Fibroblast of lung (primary cell): Measurements from ENCODE around the gene NTNG1. TPM values are rescaled to one million over a fixed set of nuclear protein-coding genes. Genes with fewer than 3 reads are reported as not detected.

Experiments
- DNase-seq, 2 donors: peaks; one replicate each; pipeline versions ENCODE4 v3.0.0 to v3.0.0-alpha.2; 2010; ENCODE audit warnings: low read depth in 2 of 2
- H2AFZ ChIP-seq: 2 replicates; pipeline ENCODE4 v1.5.1; 2012; ENCODE audit warnings: low read length, control low read depth, inconsistent platforms
- H3K27ac ChIP-seq: 2 replicates; pipeline ENCODE4 v1.5.1; 2011; ENCODE audit warnings: low read length, control low read depth; ENCODE audit not compliant: insufficient read depth
- H3K27me3 ChIP-seq: 2 replicates; pipeline ENCODE4 v1.5.1; 2011; ENCODE audit warnings: mild to moderate bottlenecking, low read length; ENCODE audit not compliant: control insufficient read depth, insufficient read depth
- H3K36me3 ChIP-seq: 2 replicates; pipeline ENCODE4 v1.5.1; 2011; ENCODE audit warnings: low read length; ENCODE audit not compliant: control insufficient read depth, insufficient read depth
- H3K4me1 ChIP-seq: 2 replicates; pipeline ENCODE4 v1.5.1; 2011; ENCODE audit warnings: low read length; ENCODE audit not compliant: control insufficient read depth, insufficient read depth; ENCODE audit errors: extremely low read depth
- H3K4me2 ChIP-seq: 2 replicates; pipeline ENCODE4 v1.5.1; 2011; ENCODE audit warnings: low read length, control low read depth; ENCODE audit not compliant: insufficient read depth; ENCODE audit errors: extremely low read depth
- H3K4me3 ChIP-seq, 4 experiments: fragments of 200-600 bp in 1 of 4; sonication (generic) in 1 of 4; replicated peaks in 1 of 4; 2 replicates each; pipeline ENCODE4 v1.5.1; 2011 to 2016; ENCODE audit warnings: low read length in 4 of 4, low read depth in 3 of 4, mild to moderate bottlenecking in 3 of 4, control low read depth in 2 of 4, inconsistent platforms in 1 of 4, mixed read lengths in 1 of 4; ENCODE audit not compliant: insufficient read depth in 1 of 4; ENCODE audit errors: control extremely low read depth in 1 of 4
- H3K79me2 ChIP-seq: 2 replicates; pipeline ENCODE4 v1.5.1; 2012; ENCODE audit warnings: mild to moderate bottlenecking, low read length, inconsistent platforms; ENCODE audit not compliant: control insufficient read depth, insufficient read depth
- H3K9ac ChIP-seq: 2 replicates; pipeline ENCODE4 v1.5.1; 2011; ENCODE audit warnings: mild to moderate bottlenecking, low read length, control low read depth; ENCODE audit not compliant: insufficient read depth
- H3K9me3 ChIP-seq: 2 replicates; pipeline ENCODE4 v1.5.1; 2012; ENCODE audit warnings: low read depth, low read length; ENCODE audit not compliant: control insufficient read depth, insufficient read depth
- H4K20me1 ChIP-seq: 2 replicates; pipeline ENCODE4 v1.5.1; 2011; ENCODE audit warnings: low read length; ENCODE audit not compliant: control insufficient read depth, insufficient read depth; ENCODE audit errors: extremely low read depth
- EZH2 ChIP-seq: IDR thresholded peaks from 2 replicates; pipeline ENCODE4 v1.5.1; 2012; ENCODE audit warnings: low read length, control low read depth, mild to moderate bottlenecking; ENCODE audit errors: missing control alignments
- polyA plus RNA-seq, 2 donors: library from polyadenylated mRNA; depleted of rRNA in 1 of 2; stranded (reverse) in 1 of 2; unstranded in 1 of 2; fragments of >200 nt; gene quantifications; 2 replicates each; pipeline ENCODE4 v1.2.1, GENCODE V29; 2011 to 2012; ENCODE audit warnings: missing spikeins in 1 of 2
- total RNA-seq: library from RNA; depleted of rRNA; stranded (reverse); fragments of >200 nt; gene quantifications from 2 replicates; pipeline ENCODE4 v1.2.1, GENCODE V29; 2014
- TF ChIP-seq, protein P1 (sequence below), 2 donors: IDR thresholded peaks in 1 of 2; conservative IDR thresholded peaks in 1 of 2; 1 replicate in 1 of 2; 2 replicates in 1 of 2; pipeline ENCODE4 v1.5.1; 2011 to 2012; ENCODE audit warnings: low read length in 2 of 2, control low read depth in 1 of 2, inconsistent platforms in 1 of 2, low read depth in 1 of 2, mild to moderate bottlenecking in 1 of 2

NTNG1 gene
- total and polyA plus RNA-seq, 2 donors (not counting 1 experiment from before 2014, with no cell fraction given): 0.82 to 8.6 TPM

GRCh38 chr1:107343601-107344000 lies 202.8 kb downstream of the NTNG1 start:
- no peaks in the 10 kb centered on the region for H3K79me2 ChIP-seq
- no peak for TF ChIP-seq EZH2
- TF ChIP-seq, protein P1, sequence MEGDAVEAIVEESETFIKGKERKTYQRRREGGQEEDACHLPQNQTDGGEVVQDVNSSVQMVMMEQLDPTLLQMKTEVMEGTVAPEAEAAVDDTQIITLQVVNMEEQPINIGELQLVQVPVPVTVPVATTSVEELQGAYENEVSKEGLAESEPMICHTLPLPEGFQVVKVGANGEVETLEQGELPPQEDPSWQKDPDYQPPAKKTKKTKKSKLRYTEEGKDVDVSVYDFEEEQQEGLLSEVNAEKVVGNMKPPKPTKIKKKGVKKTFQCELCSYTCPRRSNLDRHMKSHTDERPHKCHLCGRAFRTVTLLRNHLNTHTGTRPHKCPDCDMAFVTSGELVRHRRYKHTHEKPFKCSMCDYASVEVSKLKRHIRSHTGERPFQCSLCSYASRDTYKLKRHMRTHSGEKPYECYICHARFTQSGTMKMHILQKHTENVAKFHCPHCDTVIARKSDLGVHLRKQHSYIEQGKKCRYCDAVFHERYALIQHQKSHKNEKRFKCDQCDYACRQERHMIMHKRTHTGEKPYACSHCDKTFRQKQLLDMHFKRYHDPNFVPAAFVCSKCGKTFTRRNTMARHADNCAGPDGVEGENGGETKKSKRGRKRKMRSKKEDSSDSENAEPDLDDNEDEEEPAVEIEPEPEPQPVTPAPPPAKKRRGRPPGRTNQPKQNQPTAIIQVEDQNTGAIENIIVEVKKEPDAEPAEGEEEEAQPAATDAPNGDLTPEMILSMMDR (conservative IDR thresholded peaks at IDR 0.05 in 1 of 2, IDR thresholded peaks at IDR 0.05 in 1 of 2; ENCODE audit: low read depth in 1 of 2, low read length in 2 of 2): no peak
- H3K4me3 ChIP-seq: no peak overlapping the region
- H3K9ac ChIP-seq: no peak overlapping the region
- H3K27me3 ChIP-seq: no peaks in the 10 kb centered on the region
- no peak overlapping the region for H2AFZ ChIP-seq
- H4K20me1 ChIP-seq: no peaks in the 10 kb centered on the region
- H3K4me2 ChIP-seq: no peak overlapping the region
- no peaks in the 10 kb centered on the region for H3K9me3 ChIP-seq
- no peaks in the 10 kb centered on the region for H3K36me3 ChIP-seq
- DNase-seq: no peak
- no peak overlapping the region for H3K27ac ChIP-seq
- H3K4me1 ChIP-seq: no peaks in the 10 kb centered on the region

DNA sequence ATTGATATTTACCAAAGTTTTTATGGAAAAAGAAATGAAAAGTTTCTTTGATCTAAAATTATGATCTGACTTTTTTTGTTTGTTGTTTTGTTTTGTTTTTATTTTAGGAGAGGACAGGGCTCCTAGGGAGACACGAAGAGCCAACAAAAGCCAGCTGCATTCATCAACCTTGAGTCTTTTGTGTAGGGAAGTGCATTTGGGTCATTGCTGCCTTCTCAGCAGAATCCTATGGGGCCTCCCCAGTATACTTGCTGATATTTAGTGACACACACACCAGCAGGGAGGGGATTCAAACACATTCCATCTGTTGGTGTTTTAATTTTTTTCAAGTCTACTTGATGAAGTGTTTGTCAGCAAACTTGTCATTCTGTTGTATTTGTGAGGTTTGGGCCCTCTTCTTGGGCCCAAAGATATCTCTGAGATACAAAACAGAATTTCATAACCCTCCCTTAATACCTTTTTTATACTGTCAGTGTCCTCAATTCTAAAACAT lies 203.5 kb downstream of the NTNG1 start:
- no peak for DNase-seq
- Histone ChIP-seq H4K20me1 (no peaks in the 10 kb centered on the region), H3K27me3 (no peaks in the 10 kb centered on the region), H3K9ac (no peak overlapping the region), H3K4me1 (no peaks in the 10 kb centered on the region), H2AFZ (no peak overlapping the region), H3K4me3 (no peak overlapping the region), H3K9me3 (no peaks in the 10 kb centered on the region), H3K36me3 (no peaks in the 10 kb centered on the region), H3K27ac (no peak overlapping the region), H3K79me2 (no peaks in the 10 kb centered on the region), H3K4me2 (no peak overlapping the region)
- TF ChIP-seq, protein P1 (conservative IDR thresholded peaks at IDR 0.05 in 1 of 2, IDR thresholded peaks at IDR 0.05 in 1 of 2; ENCODE audit: low read depth in 1 of 2, low read length in 2 of 2): no peak
- TF ChIP-seq EZH2: no peak

- H3K4me3 ChIP-seq: no peak overlapping the region
- no peaks in the 10 kb centered on the region for H4K20me1 ChIP-seq
- H3K4me1 ChIP-seq: no peaks in the 10 kb centered on the region
- DNase-seq: no peak
- H2AFZ ChIP-seq: no peak overlapping the region
- H3K36me3 ChIP-seq: no peaks in the 10 kb centered on the region
- H3K27ac ChIP-seq: no peak overlapping the region
- H3K4me2 ChIP-seq: no peak overlapping the region
- H3K9ac ChIP-seq: no peak overlapping the region
- TF ChIP-seq, protein P1 (conservative IDR thresholded peaks at IDR 0.05 in 1 of 2, IDR thresholded peaks at IDR 0.05 in 1 of 2; ENCODE audit: low read depth in 1 of 2, low read length in 2 of 2): no peak
- TF ChIP-seq EZH2: no peak
- no peaks in the 10 kb centered on the region for H3K27me3 ChIP-seq
- H3K9me3 ChIP-seq: no peaks in the 10 kb centered on the region
- H3K79me2 ChIP-seq: no peaks in the 10 kb centered on the region
Measured at GRCh38 chr1:107344836-107345235, 204.0 kb downstream of the NTNG1 start.
